Coronary artery (tissue), 2 donors: ENCODE measurements around the gene TUBG2.
"Not testable (repeated sequence)": the region's sequence is repeated elsewhere in the genome, so short reads cannot be mapped to it uniquely, and the experiment has no call there.

Experiments
- DNase-seq: peaks from one replicate; pipeline ENCODE4 v3.0.0-alpha.2; 2017; ENCODE audit warnings: low spot score
- H3K27ac ChIP-seq, 2 donors: fragments of 200-600 bp; sonication (generic); one replicate each; pipeline ENCODE4 v1.5.1; 2016 to 2019
- H3K4me3 ChIP-seq: fragments of 200-600 bp; sonication (generic); 2 replicates; pipeline ENCODE4 v1.5.1; 2016; ENCODE audit warnings: mild to moderate bottlenecking, moderate library complexity
- TF ChIP-seq, protein P1 (sequence below): fragments of 200-600 bp; sonication (generic); IDR thresholded peaks from one replicate; pipeline ENCODE4 v1.5.1; 2019; ENCODE audit warnings: antibody characterized with exemption

Gene TUBG2

DNA sequence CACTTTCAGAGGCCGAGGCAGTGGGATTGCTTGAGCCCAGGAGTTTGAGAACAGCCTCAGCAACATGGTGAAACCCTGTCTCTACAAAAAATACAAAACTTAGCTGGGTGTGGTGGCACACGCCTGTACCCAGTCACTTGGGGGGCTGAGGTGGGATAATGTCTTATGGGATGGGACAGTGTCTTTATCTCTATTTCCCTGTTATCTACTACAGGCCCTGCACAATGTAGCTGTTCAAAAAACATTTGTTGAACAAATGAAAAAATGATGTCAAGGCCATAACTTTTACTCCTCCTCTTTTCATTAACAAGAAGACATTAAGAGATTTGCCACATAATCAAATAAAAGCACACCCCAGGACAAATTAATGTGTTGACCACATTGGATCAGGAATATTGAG, 35.8 kb upstream of the TUBG2 start:
- Histone ChIP-seq H3K4me3 (no peak overlapping the region), H3K27ac (no peak overlapping the region)
- DNase-seq, result no peak
- TF ChIP-seq, protein P1, sequence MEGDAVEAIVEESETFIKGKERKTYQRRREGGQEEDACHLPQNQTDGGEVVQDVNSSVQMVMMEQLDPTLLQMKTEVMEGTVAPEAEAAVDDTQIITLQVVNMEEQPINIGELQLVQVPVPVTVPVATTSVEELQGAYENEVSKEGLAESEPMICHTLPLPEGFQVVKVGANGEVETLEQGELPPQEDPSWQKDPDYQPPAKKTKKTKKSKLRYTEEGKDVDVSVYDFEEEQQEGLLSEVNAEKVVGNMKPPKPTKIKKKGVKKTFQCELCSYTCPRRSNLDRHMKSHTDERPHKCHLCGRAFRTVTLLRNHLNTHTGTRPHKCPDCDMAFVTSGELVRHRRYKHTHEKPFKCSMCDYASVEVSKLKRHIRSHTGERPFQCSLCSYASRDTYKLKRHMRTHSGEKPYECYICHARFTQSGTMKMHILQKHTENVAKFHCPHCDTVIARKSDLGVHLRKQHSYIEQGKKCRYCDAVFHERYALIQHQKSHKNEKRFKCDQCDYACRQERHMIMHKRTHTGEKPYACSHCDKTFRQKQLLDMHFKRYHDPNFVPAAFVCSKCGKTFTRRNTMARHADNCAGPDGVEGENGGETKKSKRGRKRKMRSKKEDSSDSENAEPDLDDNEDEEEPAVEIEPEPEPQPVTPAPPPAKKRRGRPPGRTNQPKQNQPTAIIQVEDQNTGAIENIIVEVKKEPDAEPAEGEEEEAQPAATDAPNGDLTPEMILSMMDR, result no peak

DNA sequence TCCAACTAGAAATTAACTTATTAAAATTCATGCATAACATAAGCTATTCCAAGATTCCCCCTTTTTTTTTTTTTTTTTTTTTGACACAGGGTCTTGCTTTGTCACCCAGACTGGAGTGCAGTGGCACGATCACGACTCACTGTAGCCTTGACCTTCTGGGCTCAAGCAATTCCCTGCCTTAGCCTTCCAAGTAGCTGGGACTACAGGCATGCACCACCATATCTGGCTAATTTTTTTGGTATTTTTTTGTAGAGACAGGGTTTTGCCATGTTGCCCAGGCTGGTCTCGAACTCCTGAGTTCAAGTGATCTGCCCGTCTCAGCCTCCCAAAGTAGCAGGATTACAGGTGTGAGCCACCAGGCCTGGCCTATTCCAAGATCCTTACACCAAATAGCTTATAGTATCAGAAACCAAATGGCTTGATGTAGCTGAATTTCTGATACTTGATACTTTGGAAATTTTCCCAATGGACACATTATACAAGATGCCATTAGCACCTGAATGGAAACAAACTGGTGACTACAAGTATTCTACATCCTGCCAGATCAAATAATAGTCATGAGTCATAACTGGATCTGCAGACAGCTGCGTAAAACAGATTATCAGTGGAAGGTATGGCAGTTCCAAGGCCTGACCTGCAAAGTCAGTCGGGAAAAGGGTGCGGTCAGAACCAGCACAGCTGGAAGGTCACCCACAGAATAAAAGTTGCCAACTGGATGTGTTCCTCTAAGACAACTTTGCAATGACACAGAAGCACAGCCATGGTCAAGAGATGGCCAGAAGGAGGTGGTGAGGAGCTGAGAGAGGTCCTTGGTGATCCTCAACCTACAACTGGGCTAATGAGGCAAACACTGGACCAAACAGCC, 35.1 kb upstream of the TUBG2 start:
- TF ChIP-seq, protein P1, result no peak
- no peak for DNase-seq
- Histone ChIP-seq H3K4me3 (no peak overlapping the region), H3K27ac (no peak overlapping the region)

DNA sequence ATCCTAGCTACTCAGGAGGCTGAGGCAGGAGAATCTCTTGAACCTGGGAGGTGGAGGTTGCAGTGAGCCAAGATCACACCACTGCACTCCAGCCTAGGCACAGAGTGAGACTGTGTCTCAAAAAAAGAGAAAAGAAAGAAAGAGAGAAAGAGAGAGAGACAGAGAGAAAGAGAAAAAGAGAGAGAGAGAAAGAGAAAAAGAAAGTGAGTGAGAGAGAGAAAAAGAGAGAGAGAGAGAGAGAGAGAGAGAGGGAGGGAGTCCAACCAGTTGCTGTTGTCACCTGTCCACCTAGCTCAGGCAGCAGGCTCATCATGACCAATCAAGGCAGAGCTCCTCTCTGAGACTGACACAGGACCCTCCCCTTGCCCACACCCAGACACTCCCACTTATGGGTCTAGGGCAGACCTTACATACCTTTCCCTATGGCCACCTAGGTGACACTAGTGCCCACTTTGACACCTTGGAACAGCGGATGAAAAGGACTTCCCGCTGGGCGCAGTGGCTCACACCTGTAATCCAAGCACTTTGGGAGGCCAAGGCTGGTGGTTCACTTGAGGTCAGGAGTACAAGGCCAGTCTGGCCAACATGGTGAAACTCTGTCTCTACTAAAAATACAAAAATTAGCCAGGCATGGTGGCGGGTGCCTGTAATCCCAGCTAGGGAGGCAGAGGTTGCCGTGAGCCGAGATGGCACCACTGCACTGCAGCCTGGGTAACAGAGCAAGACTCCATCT, 31.9 kb upstream of the TUBG2 start:
- H3K4me3 ChIP-seq, H3K27ac ChIP-seq, DNase-seq: not testable (repeated sequence)

DNA sequence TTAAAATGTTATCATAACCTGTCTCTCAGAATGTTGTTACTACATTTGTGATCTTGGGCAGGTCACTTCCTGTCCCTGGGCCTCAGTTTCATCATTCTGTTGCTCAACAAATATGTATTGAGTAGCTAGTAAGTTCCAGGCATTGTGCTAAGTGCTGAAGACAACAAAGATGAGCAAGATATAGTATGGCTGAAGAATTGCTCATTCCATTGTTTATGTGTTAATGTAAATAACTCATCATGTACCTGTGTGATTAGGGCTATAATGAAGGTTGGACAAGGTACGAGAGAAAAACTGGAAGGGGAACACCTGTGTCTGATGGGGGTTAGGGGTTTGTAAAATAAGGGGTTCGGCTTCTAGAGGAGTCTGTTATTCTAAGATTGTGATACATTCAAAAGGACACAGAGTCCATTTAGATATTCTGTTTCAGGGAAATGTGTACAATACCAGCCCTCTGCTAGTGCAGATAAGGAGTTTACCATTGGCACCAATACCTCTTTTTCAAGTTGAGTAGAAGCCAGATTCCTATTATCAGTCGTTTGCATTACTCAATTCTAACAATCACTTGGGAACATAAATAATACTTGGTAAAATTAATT, 29.6 kb upstream of the TUBG2 start:
- Histone ChIP-seq H3K4me3 (no peak overlapping the region), H3K27ac (no peak overlapping the region)
- TF ChIP-seq, protein P1, result no peak
- no peak for DNase-seq

DNA sequence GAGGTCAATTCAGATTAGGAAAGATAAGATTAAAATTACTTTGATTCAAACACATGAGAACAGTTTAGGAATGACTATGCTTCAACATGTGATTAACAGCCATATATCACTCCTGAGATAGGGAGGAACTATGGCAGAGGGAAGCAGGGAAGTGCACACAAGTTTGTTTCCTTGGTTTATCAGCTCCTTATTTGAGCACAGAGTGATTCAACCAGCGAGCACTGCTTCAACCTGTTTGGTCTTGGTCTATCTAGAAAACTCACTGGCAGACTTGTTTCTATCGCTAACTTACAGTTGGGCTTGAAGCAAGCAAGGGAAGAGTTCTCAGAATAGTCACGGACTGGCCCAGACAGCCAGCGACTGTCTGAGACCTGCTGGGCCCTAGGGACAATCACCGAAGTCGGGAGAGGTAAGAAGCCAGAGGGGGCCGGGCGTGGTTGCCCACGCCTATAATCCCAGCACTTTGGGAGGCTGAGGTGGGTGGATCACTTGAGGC, 26.1 kb upstream of the TUBG2 start:
- DNase-seq, result no peak
- Histone ChIP-seq H3K27ac (no peak overlapping the region), H3K4me3 (no peak overlapping the region)
- TF ChIP-seq, protein P1, result no peak

DNA sequence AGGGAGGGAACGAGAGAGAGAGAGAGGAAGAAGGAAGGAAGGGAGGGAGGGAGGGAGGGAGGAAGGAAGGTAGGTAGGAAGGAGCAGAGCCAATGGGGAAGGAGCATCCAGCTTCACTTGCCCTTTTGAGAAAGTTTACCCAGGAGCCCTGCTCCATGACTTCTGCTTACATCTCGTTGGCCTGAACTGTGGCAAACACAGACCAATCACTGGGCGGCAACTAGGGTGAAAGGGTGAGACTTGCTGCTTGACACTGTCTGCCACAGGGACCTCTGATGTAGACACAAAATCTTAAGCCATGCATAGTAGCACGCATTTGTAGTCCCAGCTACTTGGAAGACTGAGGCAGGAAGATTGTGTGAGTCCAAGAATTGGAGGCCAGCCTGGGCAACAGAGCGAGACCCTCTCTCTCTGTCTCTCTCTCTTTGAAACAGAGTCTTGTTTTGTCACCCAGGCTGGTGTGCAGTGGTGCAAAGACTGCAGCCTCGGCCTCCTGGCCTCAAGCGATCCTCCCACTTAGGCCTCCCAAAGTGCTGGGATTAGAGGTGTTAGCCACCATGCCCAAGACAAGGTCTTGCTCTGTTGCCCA, 19.5 kb upstream of the TUBG2 start:
- Histone ChIP-seq H3K4me3 (no peak overlapping the region), H3K27ac (no peak overlapping the region)
- DNase-seq, result no peak
- TF ChIP-seq, protein P1, result no peak

DNA sequence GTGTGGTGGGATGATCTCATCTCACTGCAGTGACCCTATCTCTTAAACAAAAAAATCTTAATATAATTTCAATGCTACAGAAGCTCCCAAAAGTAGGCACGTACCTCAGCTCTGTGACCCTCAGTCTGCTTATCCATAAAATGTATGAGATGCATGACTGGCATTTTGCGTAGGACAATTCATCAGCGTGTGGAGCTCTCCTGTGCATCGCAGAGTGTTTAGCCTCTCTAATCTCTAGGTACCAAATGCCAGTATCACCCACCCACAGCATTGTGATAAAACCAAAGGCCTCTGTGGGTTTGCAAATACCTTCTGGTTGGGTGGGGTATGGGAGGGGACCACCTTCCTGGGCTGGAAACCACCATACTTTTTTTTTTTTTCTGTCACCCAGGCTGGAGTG, 19.0 kb upstream of the TUBG2 start:
- TF ChIP-seq, protein P1, result no peak
- no peak overlapping the region for H3K4me3 ChIP-seq
- no peak for DNase-seq
- no peak overlapping the region for H3K27ac ChIP-seq
